ENCODE results near the gene AMOTL2. TPM values are rescaled to one million over a fixed set of nuclear protein-coding genes. Genes with fewer than 3 reads are reported as not detected.

Gene AMOTL2
- total and polyA plus RNA-seq, 4 donors = 4.2 to 16.7 (median 9.4) TPM

DNA sequence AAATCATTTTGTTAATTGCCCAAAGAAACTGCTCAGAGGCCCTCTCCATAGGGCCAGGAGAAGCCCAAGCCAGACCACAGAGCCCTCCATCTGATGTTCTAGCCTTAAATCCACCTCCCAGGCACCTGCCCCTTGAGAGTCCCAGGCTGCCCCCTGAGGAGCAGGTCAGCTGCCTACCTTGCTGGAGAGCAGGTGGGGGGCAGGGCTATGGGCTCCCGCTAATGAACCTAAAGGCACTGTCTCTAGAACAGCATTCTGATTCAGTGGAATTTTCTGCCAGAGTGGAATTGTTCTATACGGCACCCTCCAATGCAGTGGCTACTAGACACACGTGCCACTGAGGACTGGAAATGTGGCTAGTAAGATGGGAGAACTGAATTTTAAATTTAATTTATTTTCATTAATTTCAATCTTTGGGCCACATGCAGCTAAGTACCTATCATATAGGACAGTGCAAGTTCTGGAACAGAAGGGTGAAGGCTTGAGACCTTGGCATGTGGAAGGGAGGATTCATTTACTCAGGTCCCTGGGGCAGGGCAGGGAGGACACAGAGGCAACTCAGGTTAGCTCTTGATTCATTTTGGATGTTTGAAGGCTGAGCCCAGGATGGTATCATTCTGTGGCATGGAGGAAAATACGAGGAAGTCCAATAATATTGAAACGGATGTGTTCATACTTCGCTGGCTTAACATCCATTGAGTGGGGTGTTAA is 11.4 kb downstream of the AMOTL2 start:
- H3K27ac ChIP-seq (ENCODE audit: low read depth in 1 of 2, low read length in 2 of 2) = peak overlapping the region in 1 of 2 donors; percentile 68
- peaks cover 20 to 71% (median 41%) of the 10 kb centered on the region in 4 donors for H3K36me3 ChIP-seq (ENCODE audit: control insufficient read depth in 4 of 4, insufficient read depth in 3 of 4, low read depth in 1 of 4, low read length in 3 of 4)
- H3K9me3 ChIP-seq (ENCODE audit: control insufficient read depth in 4 of 4, low read length in 3 of 4) = no peaks in the 10 kb centered on the region
- DNase-seq (ENCODE audit: low spot score) = no peak
- H3K27me3 ChIP-seq (ENCODE audit: control insufficient read depth in 4 of 4, insufficient read depth in 4 of 4, low read length in 3 of 4) = no peaks in the 10 kb centered on the region
- WGBS = 88% methylated on average over 6 of the region's 6 CpGs
- TF ChIP-seq FOXA2 (IDR thresholded peaks at IDR 0.05) = no peak
- peaks cover 5 to 39% (median 32%) of the 10 kb centered on the region in 4 donors for H3K4me1 ChIP-seq (ENCODE audit: control insufficient read depth in 4 of 4, insufficient read depth in 4 of 4, low read length in 3 of 4)
- H3K9ac ChIP-seq (ENCODE audit: low read depth in 1 of 2, low read length in 2 of 2) = no peak overlapping the region
- H3K4me3 ChIP-seq (ENCODE audit: low read depth in 1 of 3, low read length in 3 of 3) = no peak overlapping the region

DNA sequence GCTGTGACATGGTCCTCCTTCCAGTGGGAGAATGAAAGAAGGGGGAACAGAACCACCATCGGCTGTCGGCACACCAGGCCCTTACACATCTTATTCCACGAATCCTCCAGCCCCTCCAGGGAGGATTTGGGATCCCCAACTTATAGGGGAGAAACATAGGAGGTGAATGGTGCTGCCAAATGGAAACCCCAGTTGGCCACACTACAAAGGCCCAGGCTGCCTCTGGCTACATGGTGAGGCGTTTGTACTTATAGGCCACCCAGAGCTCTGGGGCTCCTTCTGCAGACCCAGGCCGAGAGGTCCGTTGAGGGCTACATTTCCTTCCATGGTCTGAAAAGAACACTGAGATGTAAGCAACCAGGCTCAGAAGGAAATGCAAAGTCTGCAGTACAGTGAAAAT is 12.0 kb downstream of the AMOTL2 start:
- no peaks in the 10 kb centered on the region for H3K27me3 ChIP-seq (ENCODE audit: control insufficient read depth in 4 of 4, insufficient read depth in 4 of 4, low read length in 3 of 4)
- H3K27ac ChIP-seq (ENCODE audit: low read depth in 1 of 2, low read length in 2 of 2) = no peak overlapping the region
- no peak overlapping the region for H3K9ac ChIP-seq (ENCODE audit: low read depth in 1 of 2, low read length in 2 of 2)
- TF ChIP-seq, protein P1, sequence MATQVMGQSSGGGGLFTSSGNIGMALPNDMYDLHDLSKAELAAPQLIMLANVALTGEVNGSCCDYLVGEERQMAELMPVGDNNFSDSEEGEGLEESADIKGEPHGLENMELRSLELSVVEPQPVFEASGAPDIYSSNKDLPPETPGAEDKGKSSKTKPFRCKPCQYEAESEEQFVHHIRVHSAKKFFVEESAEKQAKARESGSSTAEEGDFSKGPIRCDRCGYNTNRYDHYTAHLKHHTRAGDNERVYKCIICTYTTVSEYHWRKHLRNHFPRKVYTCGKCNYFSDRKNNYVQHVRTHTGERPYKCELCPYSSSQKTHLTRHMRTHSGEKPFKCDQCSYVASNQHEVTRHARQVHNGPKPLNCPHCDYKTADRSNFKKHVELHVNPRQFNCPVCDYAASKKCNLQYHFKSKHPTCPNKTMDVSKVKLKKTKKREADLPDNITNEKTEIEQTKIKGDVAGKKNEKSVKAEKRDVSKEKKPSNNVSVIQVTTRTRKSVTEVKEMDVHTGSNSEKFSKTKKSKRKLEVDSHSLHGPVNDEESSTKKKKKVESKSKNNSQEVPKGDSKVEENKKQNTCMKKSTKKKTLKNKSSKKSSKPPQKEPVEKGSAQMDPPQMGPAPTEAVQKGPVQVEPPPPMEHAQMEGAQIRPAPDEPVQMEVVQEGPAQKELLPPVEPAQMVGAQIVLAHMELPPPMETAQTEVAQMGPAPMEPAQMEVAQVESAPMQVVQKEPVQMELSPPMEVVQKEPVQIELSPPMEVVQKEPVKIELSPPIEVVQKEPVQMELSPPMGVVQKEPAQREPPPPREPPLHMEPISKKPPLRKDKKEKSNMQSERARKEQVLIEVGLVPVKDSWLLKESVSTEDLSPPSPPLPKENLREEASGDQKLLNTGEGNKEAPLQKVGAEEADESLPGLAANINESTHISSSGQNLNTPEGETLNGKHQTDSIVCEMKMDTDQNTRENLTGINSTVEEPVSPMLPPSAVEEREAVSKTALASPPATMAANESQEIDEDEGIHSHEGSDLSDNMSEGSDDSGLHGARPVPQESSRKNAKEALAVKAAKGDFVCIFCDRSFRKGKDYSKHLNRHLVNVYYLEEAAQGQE (IDR thresholded peaks at IDR 0.05) = no peak
- TF ChIP-seq EGR1 (IDR thresholded peaks at IDR 0.05; ENCODE audit: low read depth in 2 of 2) = no peak
- no peak for TF ChIP-seq RXRA (IDR thresholded peaks at IDR 0.05)
- no peak for TF ChIP-seq YY1 (IDR thresholded peaks at IDR 0.05)
- TF ChIP-seq FOXA1 (IDR thresholded peaks at IDR 0.05) = no peak
- no peak for TF ChIP-seq GABPA (IDR thresholded peaks at IDR 0.05 in 1 of 2, conservative IDR thresholded peaks at IDR 0.05 in 1 of 2)
- TF ChIP-seq NR2F2 (IDR thresholded peaks at IDR 0.05) = no peak
- TF ChIP-seq MAX (IDR thresholded peaks at IDR 0.05) = no peak
- peaks cover 20 to 72% (median 44%) of the 10 kb centered on the region in 4 donors for H3K36me3 ChIP-seq (ENCODE audit: control insufficient read depth in 4 of 4, insufficient read depth in 3 of 4, low read depth in 1 of 4, low read length in 3 of 4)
- H3K4me1 ChIP-seq (ENCODE audit: control insufficient read depth in 4 of 4, insufficient read depth in 4 of 4, low read length in 3 of 4) = peaks cover 5 to 39% (median 32%) of the 10 kb centered on the region in 4 donors
- 92% methylated on average over 6 of the region's 6 CpGs for WGBS
- H3K4me3 ChIP-seq (ENCODE audit: low read depth in 1 of 3, low read length in 3 of 3) = no peak overlapping the region
- H3K9me3 ChIP-seq (ENCODE audit: control insufficient read depth in 4 of 4, low read length in 3 of 4) = no peaks in the 10 kb centered on the region
- no peak for DNase-seq (ENCODE audit: low spot score)

- H3K36me3 ChIP-seq (ENCODE audit: control insufficient read depth in 4 of 4, insufficient read depth in 3 of 4, low read depth in 1 of 4, low read length in 3 of 4) = peaks cover 16 to 76% (median 47%) of the 10 kb centered on the region in 4 donors
- no peaks in the 10 kb centered on the region for H3K9me3 ChIP-seq (ENCODE audit: control insufficient read depth in 4 of 4, low read length in 3 of 4)
- no peak overlapping the region for H3K9ac ChIP-seq (ENCODE audit: low read depth in 1 of 2, low read length in 2 of 2)
- no peak overlapping the region for H3K4me3 ChIP-seq (ENCODE audit: low read depth in 1 of 3, low read length in 3 of 3)
- no peaks in the 10 kb centered on the region for H3K27me3 ChIP-seq (ENCODE audit: control insufficient read depth in 4 of 4, insufficient read depth in 4 of 4, low read length in 3 of 4)
- H3K27ac ChIP-seq (ENCODE audit: low read depth in 1 of 2, low read length in 2 of 2) = no peak overlapping the region
- TF ChIP-seq ATF3 (IDR thresholded peaks at IDR 0.05) = no peak
- H3K4me1 ChIP-seq (ENCODE audit: control insufficient read depth in 4 of 4, insufficient read depth in 4 of 4, low read length in 3 of 4) = peaks cover 5 to 39% (median 32%) of the 10 kb centered on the region in 4 donors
- DNase-seq (ENCODE audit: low spot score) = no peak
- WGBS = 89% methylated on average over 33 of the region's 33 CpGs
Observed at GRCh38 chr3:134361162-134361835, 12.9 kb downstream of the AMOTL2 start.
